Heart left ventricle (tissue), 16 donors: ENCODE measurements around the gene APP. TPM values are rescaled to one million over a fixed set of nuclear protein-coding genes. Genes with fewer than 3 reads are reported as not detected.
"Not testable (repeated sequence)": the region's sequence is repeated elsewhere in the genome, so short reads cannot be mapped to it uniquely, and the experiment has no call there.

Experiments
- ATAC-seq, 4 donors: fragments of 200-7000 bp; cut with Tn5 transposase; one replicate each; pipeline ENCODE4 v1.9.1; 2020 to 2022; ENCODE audit warnings: moderate library complexity in 4 of 4, mild to moderate bottlenecking in 3 of 4, moderate number of reproducible peaks in 1 of 4
- DNase-seq, 5 donors: peaks; one replicate each; pipeline ENCODE4 v3.0.0-alpha.2; 2020
- H3K27ac ChIP-seq, 12 donors: fragments of 200-600 bp; sonication (generic) in 4 of 12; one replicate each; pipeline versions ENCODE4 v1.5.0 to v1.8.0; 2016 to 2022; ENCODE audit warnings: mild to moderate bottlenecking in 2 of 12
- H3K27me3 ChIP-seq, 9 donors: fragments of 200-600 bp; sonication (generic) in 2 of 9; one replicate each; pipeline versions ENCODE4 v1.5.1 to v1.8.0; 2016 to 2022; ENCODE audit warnings: mild to moderate bottlenecking in 3 of 9
- H3K36me3 ChIP-seq, 9 donors: fragments of 200-600 bp; sonication (generic) in 2 of 9; one replicate each; pipeline versions ENCODE4 v1.5.0 to v1.8.0; 2018 to 2022; ENCODE audit warnings: mild to moderate bottlenecking in 2 of 9
- H3K4me1 ChIP-seq, 12 donors: fragments of 200-600 bp; sonication (generic) in 4 of 12; one replicate each; pipeline versions ENCODE4 v1.5.0 to v1.8.0; 2016 to 2022; ENCODE audit warnings: mild to moderate bottlenecking in 3 of 12
- H3K4me3 ChIP-seq, 12 donors: fragments of 200-600 bp; sonication (generic) in 4 of 12; one replicate each; pipeline versions ENCODE4 v1.5.0 to v1.8.0; 2017 to 2022; ENCODE audit warnings: mild to moderate bottlenecking in 9 of 12, moderate library complexity in 4 of 12
- H3K9me3 ChIP-seq, 12 donors: fragments of 200-600 bp; sonication (generic) in 4 of 12; one replicate each; pipeline versions ENCODE4 v1.5.0 to v1.8.0; 2016 to 2022; ENCODE audit warnings: mild to moderate bottlenecking in 1 of 12
- CTCF ChIP-seq, 12 donors: fragments of 200-600 bp; sonication (generic) in 4 of 12; IDR thresholded peaks; one replicate each; pipeline versions ENCODE4 v1.5.0 to v1.8.0; 2018 to 2022; ENCODE audit warnings: antibody characterized with exemption in 12 of 12, mild to moderate bottlenecking in 5 of 12
- POLR2A ChIP-seq, 2 donors: fragments of 450-650 bp; IDR thresholded peaks; one replicate each; pipeline ENCODE4 v1.6.1; 2017; ENCODE audit warnings: antibody characterized with exemption in 2 of 2, mild to moderate bottlenecking in 2 of 2, moderate library complexity in 2 of 2
- WGBS, 4 donors: extraction: QIAGEN DNeasy Blood & Tissue Kit in 2 of 4; methylation state at CpG; one replicate each; pipeline versions ENCODE4 v1.1.5 to v1.1.7; 2013 to 2018; 5-methylcytosine and 5-hydroxymethylcytosine counted together
- intact Hi-C, 10 donors: fragments of 100-400 bp; cut with DNase I; formaldehyde crosslinking; loops; one replicate each; pipeline versions ENCODE4 v1.11.1 to v1.14.2; 2022
- polyA plus RNA-seq, 2 donors: library from polyadenylated mRNA; stranded (reverse); fragments of 200-250 nt; gene quantifications; one replicate each; pipeline ENCODE4 v1.2.3, GENCODE V29; 2013
- total RNA-seq, 9 donors: library from RNA; depleted of rRNA in 2 of 9; stranded (reverse); fragments of >200 nt in 2 of 9; fragmentation: NEBNext Ultra II Directional in 3 of 9; extraction: Animal tissue kit (Norgen Biotek cat#: 25700) in 3 of 9; gene quantifications; one replicate each; pipeline versions ENCODE4 v1.1.0 to v1.2.4, GENCODE V29; 2016 to 2023
- donor health status: ischemic (EF 13 %, LVEDD 7.1; RV severe dilation, severe dysfunction).
- donor health status: healthy with polysubstance abuse.
- donor health status: DM: no; HTN: yes; CAD: no.
- donor health status: DM: no; HTN: no; CAD: no.
- donor health status: ischemic (EF 25% LVEDD 6.9; RV normal size, moderate dysfunction).
- donor health status: ischemic (EF 25% LVEDD 5.7; RV mildly dilated, moderate dysfunction).
- donor health status: healthy.
- donor health status: DM: yes; HTN: yes; CAD: no.
- donor health status: ischemic (EF 35%, LVEDD 5.7; RV mildly dilated, moderate dysfunction).
- donor health status: nonischemic (EF 11% LVEDD 7.7; RV severe dilation, severe dysfunction).
- donor health status: DM: yes; HTN: yes; CAD: no.
- donor health status: PGD.
- donor health status: ischemic (EF 29% LVEDD 5.4; RV normal size, mild dysfunction).
- donor health status: nonischemic (EF 23%, LVEDD 6.1; RV moderate dilation, normal function).

The APP gene
- total and polyA plus RNA-seq, 11 donors = 103 to 467 (median 373) TPM

- Histone ChIP-seq H3K4me1 (peaks cover 0 to 20% (median 2%) of the 10 kb centered on the region in 12 donors), H3K36me3 (no peaks in the 10 kb centered on the region), H3K27ac (no peak overlapping the region), H3K9me3 (no peaks in the 10 kb centered on the region), H3K4me3 (no peak overlapping the region), H3K27me3 (no peaks in the 10 kb centered on the region)
- intact Hi-C loops = no loop called here
- WGBS, 4 donors = 72 to 85% (median 82%) methylated on average over 2 of the region's 2 CpGs
- ATAC-seq = no peak
- TF ChIP-seq POLR2A (IDR thresholded peaks at IDR 0.05) (no peak), CTCF (IDR thresholded peaks at IDR 0.05) (no peak)
- DNase-seq = no peak
These were observed 88.0 kb downstream of the APP start for GRCh38 chr21:26082549-26082948.

GRCh38 chr21:26081175-26081760 is 89.3 kb downstream of the APP start:
- DNase-seq, H3K27me3 ChIP-seq, H3K9me3 ChIP-seq, ATAC-seq, H3K27ac ChIP-seq, intact Hi-C loops, H3K36me3 ChIP-seq, H3K4me3 ChIP-seq: not testable (repeated sequence)
- WGBS, 4 donors = 87 to 89% (median 88%) methylated on average over 7 of the region's 7 CpGs
- H3K4me1 ChIP-seq = peaks cover 0 to 17% (median 5%) of the 10 kb centered on the region in 12 donors

GRCh38 chr21:26080211-26080610 is 90.4 kb downstream of the APP start:
- H3K9me3 ChIP-seq = no peaks in the 10 kb centered on the region
- ATAC-seq (no peak), DNase-seq (no peak)
- no peak overlapping the region for H3K27ac ChIP-seq
- 98 to 99% (median 98%) methylated on average over 6 of the region's 6 CpGs for WGBS, 4 donors
- no peak overlapping the region for H3K4me3 ChIP-seq
- no peaks in the 10 kb centered on the region for H3K27me3 ChIP-seq
- peaks cover 0 to 16% (median 5%) of the 10 kb centered on the region in 12 donors for H3K4me1 ChIP-seq
- intact Hi-C loops = no loop called here
- no peaks in the 10 kb centered on the region for H3K36me3 ChIP-seq
- TF ChIP-seq CTCF (IDR thresholded peaks at IDR 0.05) (no peak), POLR2A (IDR thresholded peaks at IDR 0.05) (no peak)

- H3K4me1 ChIP-seq = peaks cover 0 to 16% (median 5%) of the 10 kb centered on the region in 12 donors
- no peak overlapping the region for H3K4me3 ChIP-seq
- no peak for ATAC-seq
- intact Hi-C loops = no loop called here
- TF ChIP-seq POLR2A (IDR thresholded peaks at IDR 0.05) (no peak), CTCF (IDR thresholded peaks at IDR 0.05) (no peak)
- H3K9me3 ChIP-seq = no peaks in the 10 kb centered on the region
- H3K27me3 ChIP-seq = no peaks in the 10 kb centered on the region
- 73 to 79% (median 76%) methylated on average over 4 of the region's 4 CpGs for WGBS, 4 donors
- H3K36me3 ChIP-seq = no peaks in the 10 kb centered on the region
- no peak overlapping the region for H3K27ac ChIP-seq
- DNase-seq = no peak
These were observed 91.2 kb downstream of the APP start for GRCh38 chr21:26079366-26079765.

GRCh38 chr21:26077521-26077920 is 93.0 kb downstream of the APP start:
- Histone ChIP-seq H3K9me3 (no peaks in the 10 kb centered on the region), H3K36me3 (no peaks in the 10 kb centered on the region), H3K27ac (no peak overlapping the region), H3K4me1 (peaks cover 0 to 18% (median 3%) of the 10 kb centered on the region in 12 donors), H3K4me3 (no peak overlapping the region), H3K27me3 (no peaks in the 10 kb centered on the region)
- WGBS, 4 donors = 68 to 71% (median 69%) methylated on average over 7 of the region's 7 CpGs
- DNase-seq (peak in 2 of 5 donors; percentile 35 to 36), ATAC-seq (peak; percentile 43 to 86 (median 58))
- intact Hi-C loops = no loop called here
- TF ChIP-seq POLR2A (IDR thresholded peaks at IDR 0.05) = no peak
- TF ChIP-seq CTCF (IDR thresholded peaks at IDR 0.05) = no peak
